Loucy (cell line): ENCODE measurements around the gene PAX2.

Experiments
- H2AFZ ChIP-seq: fragments of 200-600 bp; sonication (generic); 2 replicates; pipeline ENCODE4 v1.6.0; 2016; ENCODE audit warnings: antibody characterized with exemption, mild to moderate bottlenecking, low read length, moderate library complexity
- H3F3A ChIP-seq: fragments of 200-600 bp; 2 replicates; pipeline ENCODE4 v1.6.0; 2016; ENCODE audit warnings: antibody characterized with exemption, low read depth, mild to moderate bottlenecking
- H3K27me3 ChIP-seq: fragments of 200-600 bp; sonication (generic); 2 replicates; pipeline ENCODE4 v1.6.1; 2014; ENCODE audit warnings: low read length, mild to moderate bottlenecking; ENCODE audit not compliant: insufficient read depth, poor library complexity, severe bottlenecking
- H3K36me3 ChIP-seq: fragments of 200-600 bp; sonication (generic); 2 replicates; pipeline ENCODE4 v1.6.1; 2016; ENCODE audit warnings: low read length; ENCODE audit not compliant: insufficient read depth
- H3K4me1 ChIP-seq: fragments of 200-600 bp; sonication (generic); 2 replicates; pipeline ENCODE4 v1.5.1; 2014; ENCODE audit warnings: low read length, mild to moderate bottlenecking; ENCODE audit not compliant: insufficient read depth, poor library complexity, severe bottlenecking
- H3K4me2 ChIP-seq: fragments of 200-600 bp; sonication (generic); 2 replicates; pipeline ENCODE4 v1.6.0; 2014; ENCODE audit warnings: antibody characterized with exemption, low read length, low read depth, mild to moderate bottlenecking; ENCODE audit not compliant: poor library complexity, severe bottlenecking
- H3K4me3 ChIP-seq: fragments of 200-600 bp; sonication (generic); 2 replicates; pipeline ENCODE4 v1.5.1; 2014; ENCODE audit warnings: low read length, mild to moderate bottlenecking, mixed read lengths; ENCODE audit not compliant: poor library complexity, severe bottlenecking
- H3K79me2 ChIP-seq: fragments of 200-600 bp; sonication (generic); 2 replicates; pipeline ENCODE4 v1.6.1; 2014; ENCODE audit warnings: low read length; ENCODE audit not compliant: insufficient read depth
- H3K9ac ChIP-seq: fragments of 200-600 bp; sonication (generic); 2 replicates; pipeline ENCODE4 v1.6.0; 2014; ENCODE audit warnings: mild to moderate bottlenecking, low read depth, low read length, moderate library complexity; ENCODE audit not compliant: poor library complexity, severe bottlenecking
- H3K9me2 ChIP-seq: fragments of 200-600 bp; sonication (generic); replicated peaks from 2 replicates; pipeline ENCODE4 v1.6.1; 2016; ENCODE audit warnings: low read depth, low read length, mixed read lengths
- H3K9me3 ChIP-seq: fragments of 200-600 bp; sonication (generic); 2 replicates; pipeline ENCODE4 v1.6.1; 2014; ENCODE audit warnings: mild to moderate bottlenecking, antibody characterized with exemption, low read length, low read depth; ENCODE audit not compliant: insufficient read depth
- H4K20me1 ChIP-seq: fragments of 200-600 bp; sonication (generic); 2 replicates; pipeline ENCODE4 v1.6.0; 2014; ENCODE audit warnings: antibody characterized with exemption, low read length, mild to moderate bottlenecking; ENCODE audit not compliant: insufficient read depth, poor library complexity, severe bottlenecking
- EZH2phosphoT487 ChIP-seq: fragments of 200-600 bp; IDR thresholded peaks from 2 replicates; pipeline ENCODE4 v1.6.1; 2018; ENCODE audit warnings: antibody characterized with exemption, mild to moderate bottlenecking, moderate library complexity, borderline replicate concordance
- TF ChIP-seq, protein P1 (sequence below): fragments of 200-600 bp; sonication (generic); conservative IDR thresholded peaks from 2 replicates; pipeline ENCODE4 v1.5.1; 2014; ENCODE audit warnings: mild to moderate bottlenecking, antibody characterized with exemption, low read length

Gene PAX2

DNA sequence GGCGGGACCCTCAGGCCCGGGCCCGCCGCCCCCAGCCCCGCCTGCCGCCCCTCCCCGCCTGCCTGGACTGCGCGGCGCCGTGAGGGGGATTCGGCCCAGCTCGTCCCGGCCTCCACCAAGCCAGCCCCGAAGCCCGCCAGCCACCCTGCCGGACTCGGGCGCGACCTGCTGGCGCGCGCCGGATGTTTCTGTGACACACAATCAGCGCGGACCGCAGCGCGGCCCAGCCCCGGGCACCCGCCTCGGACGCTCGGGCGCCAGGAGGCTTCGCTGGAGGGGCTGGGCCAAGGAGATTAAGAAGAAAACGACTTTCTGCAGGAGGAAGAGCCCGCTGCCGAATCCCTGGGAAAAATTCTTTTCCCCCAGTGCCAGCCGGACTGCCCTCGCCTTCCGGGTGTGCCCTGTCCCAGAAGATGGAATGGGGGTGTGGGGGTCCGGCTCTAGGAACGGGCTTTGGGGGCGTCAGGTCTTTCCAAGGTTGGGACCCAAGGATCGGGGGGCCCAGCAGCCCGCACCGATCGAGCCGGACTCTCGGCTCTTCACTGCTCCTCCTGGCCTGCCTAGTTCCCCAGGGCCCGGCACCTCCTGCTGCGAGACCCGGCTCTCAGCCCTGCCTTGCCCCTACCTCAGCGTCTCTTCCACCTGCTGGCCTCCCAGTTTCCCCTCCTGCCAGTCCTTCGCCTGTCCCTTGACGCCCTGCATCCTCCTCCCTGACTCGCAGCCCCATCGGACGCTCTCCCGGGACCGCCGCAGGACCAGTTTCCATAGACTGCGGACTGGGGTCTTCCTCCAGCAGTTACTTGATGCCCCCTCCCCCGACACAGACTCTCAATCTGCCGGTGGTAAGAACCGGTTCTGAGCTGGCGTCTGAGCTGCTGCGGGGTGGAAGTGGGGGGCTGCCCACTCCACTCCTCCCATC is 82.7 kb downstream of the PAX2 start:
- Histone ChIP-seq H3F3A (no peaks in the 10 kb centered on the region), H3K9ac (no peak overlapping the region), H3K4me2 (no peak overlapping the region), H4K20me1 (no peaks in the 10 kb centered on the region), H3K9me2 (no peaks in the 10 kb centered on the region), H2AFZ (no peak overlapping the region), H3K79me2 (no peaks in the 10 kb centered on the region), H3K4me3 (no peak overlapping the region), H3K27me3 (no peaks in the 10 kb centered on the region), H3K9me3 (no peaks in the 10 kb centered on the region), H3K36me3 (no peaks in the 10 kb centered on the region; the same call in 1 of the 2 replicates), H3K4me1 (peaks cover 65% of the 10 kb centered on the region)
- TF ChIP-seq, protein P1, sequence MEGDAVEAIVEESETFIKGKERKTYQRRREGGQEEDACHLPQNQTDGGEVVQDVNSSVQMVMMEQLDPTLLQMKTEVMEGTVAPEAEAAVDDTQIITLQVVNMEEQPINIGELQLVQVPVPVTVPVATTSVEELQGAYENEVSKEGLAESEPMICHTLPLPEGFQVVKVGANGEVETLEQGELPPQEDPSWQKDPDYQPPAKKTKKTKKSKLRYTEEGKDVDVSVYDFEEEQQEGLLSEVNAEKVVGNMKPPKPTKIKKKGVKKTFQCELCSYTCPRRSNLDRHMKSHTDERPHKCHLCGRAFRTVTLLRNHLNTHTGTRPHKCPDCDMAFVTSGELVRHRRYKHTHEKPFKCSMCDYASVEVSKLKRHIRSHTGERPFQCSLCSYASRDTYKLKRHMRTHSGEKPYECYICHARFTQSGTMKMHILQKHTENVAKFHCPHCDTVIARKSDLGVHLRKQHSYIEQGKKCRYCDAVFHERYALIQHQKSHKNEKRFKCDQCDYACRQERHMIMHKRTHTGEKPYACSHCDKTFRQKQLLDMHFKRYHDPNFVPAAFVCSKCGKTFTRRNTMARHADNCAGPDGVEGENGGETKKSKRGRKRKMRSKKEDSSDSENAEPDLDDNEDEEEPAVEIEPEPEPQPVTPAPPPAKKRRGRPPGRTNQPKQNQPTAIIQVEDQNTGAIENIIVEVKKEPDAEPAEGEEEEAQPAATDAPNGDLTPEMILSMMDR: no peak

DNA sequence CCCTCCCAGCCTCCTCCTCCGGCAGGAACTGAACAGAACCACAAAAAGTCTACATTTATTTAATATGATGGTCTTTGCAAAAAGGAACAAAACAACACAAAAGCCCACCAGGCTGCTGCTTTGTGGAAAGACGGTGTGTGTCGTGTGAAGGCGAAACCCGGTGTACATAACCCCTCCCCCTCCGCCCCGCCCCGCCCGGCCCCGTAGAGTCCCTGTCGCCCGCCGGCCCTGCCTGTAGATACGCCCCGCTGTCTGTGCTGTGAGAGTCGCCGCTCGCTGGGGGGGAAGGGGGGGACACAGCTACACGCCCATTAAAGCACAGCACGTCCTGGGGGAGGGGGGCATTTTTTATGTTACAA is 83.3 kb downstream of the PAX2 start:
- Histone ChIP-seq H4K20me1 (no peaks in the 10 kb centered on the region), H3K4me3 (no peak overlapping the region), H3K9me3 (no peaks in the 10 kb centered on the region), H3K36me3 (no peaks in the 10 kb centered on the region; the same call in 1 of the 2 replicates), H3K4me2 (no peak overlapping the region), H3K9me2 (no peaks in the 10 kb centered on the region), H3K9ac (no peak overlapping the region), H3K4me1 (peaks cover 65% of the 10 kb centered on the region), H3K79me2 (no peaks in the 10 kb centered on the region), H3K27me3 (no peaks in the 10 kb centered on the region), H3F3A (no peaks in the 10 kb centered on the region), H2AFZ (no peak overlapping the region)
- TF ChIP-seq, protein P1: no peak
- TF ChIP-seq EZH2phosphoT487: no peak

DNA sequence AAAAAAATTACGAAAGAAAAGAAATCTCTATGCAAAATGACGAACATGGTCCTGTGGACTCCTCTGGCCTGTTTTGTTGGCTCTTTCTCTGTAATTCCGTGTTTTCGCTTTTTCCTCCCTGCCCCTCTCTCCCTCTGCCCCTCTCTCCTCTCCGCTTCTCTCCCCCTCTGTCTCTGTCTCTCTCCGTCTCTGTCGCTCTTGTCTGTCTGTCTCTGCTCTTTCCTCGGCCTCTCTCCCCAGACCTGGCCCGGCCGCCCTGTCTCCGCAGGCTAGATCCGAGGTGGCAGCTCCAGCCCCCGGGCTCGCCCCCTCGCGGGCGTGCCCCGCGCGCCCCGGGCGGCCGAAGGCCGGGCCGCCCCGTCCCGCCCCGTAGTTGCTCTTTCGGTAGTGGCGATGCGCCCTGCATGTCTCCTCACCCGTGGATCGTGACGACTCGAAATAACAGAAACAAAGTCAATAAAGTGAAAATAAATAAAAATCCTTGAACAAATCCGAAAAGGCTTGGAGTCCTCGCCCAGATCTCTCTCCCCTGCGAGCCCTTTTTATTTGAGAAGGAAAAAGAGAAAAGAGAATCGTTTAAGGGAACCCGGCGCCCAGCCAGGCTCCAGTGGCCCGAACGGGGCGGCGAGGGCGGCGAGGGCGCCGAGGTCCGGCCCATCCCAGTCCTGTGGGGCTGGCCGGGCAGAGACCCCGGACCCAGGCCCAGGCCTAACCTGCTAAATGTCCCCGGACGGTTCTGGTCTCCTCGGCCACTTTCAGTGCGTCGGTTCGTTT is 83.9 kb downstream of the PAX2 start:
- no peaks in the 10 kb centered on the region for H3K27me3 ChIP-seq
- H3K79me2 ChIP-seq: no peaks in the 10 kb centered on the region
- H4K20me1 ChIP-seq: no peaks in the 10 kb centered on the region
- no peak for TF ChIP-seq EZH2phosphoT487
- TF ChIP-seq, protein P1: no peak
- no peaks in the 10 kb centered on the region for H3K9me2 ChIP-seq
- no peak overlapping the region for H2AFZ ChIP-seq
- H3K4me1 ChIP-seq: peaks cover 64% of the 10 kb centered on the region
- H3F3A ChIP-seq: no peaks in the 10 kb centered on the region
- H3K9ac ChIP-seq: no peak overlapping the region
- H3K9me3 ChIP-seq: no peaks in the 10 kb centered on the region
- H3K36me3 ChIP-seq: no peaks in the 10 kb centered on the region; the same call in 1 of the 2 replicates
- no peak overlapping the region for H3K4me3 ChIP-seq
- no peak overlapping the region for H3K4me2 ChIP-seq
